ENCODE results near the gene HMCES.
"Not testable (repeated sequence)": the region's sequence is repeated elsewhere in the genome, so short reads cannot be mapped to it uniquely, and the experiment has no call there.

The HMCES gene

DNA sequence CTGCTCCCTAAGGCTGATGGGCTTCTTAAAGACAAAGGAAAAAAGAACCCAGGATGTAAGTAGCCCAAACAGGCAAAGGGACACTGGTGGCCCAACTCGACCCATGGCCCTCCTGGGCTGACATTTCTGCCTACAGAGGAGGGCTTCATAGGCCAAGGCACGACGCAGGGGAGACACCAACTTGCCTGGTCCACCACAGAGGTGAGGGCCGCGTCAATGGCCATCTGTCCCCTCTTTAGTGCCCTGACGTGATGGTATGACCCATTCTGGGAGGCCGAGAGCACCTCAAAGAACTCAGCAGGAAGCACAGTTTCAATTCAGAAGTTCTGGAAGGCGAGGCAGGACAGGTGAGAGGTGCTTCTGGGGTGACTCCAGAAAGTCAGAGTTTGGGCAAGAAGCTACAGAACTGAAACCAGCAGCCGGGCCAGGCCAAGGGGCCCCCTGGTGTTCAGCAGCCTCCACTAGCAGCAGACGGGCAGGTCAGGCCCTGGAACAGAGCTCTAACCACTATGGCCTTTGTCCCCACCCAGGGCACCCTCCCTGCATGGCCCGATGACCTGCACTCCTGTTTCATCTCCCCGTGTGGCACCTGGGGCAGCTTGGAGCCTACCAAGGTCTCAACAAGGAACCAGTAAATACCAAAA lies 45.1 kb downstream of the HMCES start:
- DNase-seq, result no peak

DNA sequence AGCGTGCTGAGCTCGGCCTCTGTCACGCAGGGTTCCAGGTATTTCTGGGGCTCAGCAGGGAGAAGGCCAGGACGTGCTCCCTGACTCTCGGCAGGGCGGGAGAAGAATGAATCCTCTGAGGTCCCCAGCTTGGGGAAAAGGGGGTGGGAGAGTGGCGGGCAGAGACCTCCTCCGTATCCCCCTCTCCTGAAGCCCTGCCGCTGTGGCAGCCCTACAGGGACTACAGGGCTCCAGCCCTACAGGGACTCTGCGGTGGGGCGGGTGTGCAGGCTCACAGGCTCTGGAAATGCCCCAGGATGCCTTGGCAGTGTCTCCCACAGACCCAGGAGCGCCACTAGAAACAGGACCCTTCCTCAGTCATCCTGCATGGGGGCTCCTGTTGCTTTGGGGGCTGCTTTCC lies 46.2 kb downstream of the HMCES start:
- DNase-seq, result no peak

DNA sequence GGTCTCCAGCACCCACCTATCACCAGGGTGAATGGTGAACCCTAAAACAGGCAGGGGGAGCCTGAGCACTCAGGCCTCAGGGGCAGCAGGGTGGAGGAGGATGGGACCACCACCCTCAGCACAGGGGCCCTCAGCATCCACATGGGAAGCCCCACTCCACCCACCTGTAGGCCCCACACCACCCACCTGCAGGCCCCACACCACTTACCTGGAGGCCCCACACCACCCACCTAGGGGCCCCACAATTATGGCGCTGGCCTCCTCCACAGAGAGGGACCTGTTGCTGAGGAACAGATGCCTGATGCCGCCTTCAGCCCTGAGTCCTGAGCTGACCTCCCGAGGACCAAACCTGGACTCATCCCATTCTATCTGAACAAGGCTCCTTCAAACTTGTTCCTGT lies 46.7 kb downstream of the HMCES start:
- DNase-seq, result no peak

GRCh38 chr3:129326138-129326537 lies 47.5 kb downstream of the HMCES start:
- no peak for DNase-seq

- no peak for DNase-seq
Measured at GRCh38 chr3:129326595-129326994, 47.9 kb downstream of the HMCES start.

DNA sequence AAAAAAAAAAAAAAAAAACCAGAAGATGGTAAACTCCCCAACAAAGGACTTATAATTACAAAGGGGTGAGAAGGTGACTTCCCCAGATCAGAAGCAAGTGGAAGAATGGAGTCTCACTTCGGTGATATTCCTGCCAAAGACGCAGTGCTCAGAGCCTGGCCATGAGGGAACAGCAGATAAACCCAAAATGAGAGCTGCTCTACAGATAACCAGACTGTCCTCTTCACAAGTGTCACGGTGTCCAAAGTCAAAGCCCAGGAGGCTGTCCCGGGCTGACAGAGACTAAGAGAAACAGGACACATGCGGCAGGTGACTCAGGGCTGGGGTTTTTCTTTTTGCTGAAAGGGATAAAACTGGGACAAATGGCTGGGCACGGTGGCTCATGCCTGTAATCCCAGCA lies 48.8 kb downstream of the HMCES start:
- no peak for DNase-seq

- DNase-seq, result no peak
Measured at GRCh38 chr3:129329858-129330257, 51.2 kb downstream of the HMCES start.

DNA sequence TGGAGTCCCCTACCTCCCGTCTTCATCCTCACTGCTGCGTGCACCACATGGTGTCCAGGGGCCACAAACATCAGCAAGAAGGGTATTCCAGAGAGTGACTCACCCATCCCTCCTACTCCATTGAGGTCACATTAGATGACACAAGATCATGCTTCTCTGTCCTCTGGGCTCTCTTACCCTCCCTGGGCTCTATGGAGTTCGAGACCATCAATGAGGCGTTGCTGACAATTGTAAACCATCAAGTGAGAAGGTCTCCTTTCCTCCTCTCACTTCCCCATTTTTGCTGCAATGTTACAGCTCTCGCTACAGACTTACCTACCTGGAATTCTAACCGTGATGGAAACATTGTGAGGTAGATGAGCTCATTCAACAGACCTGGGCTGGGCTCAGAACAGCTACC lies 51.7 kb downstream of the HMCES start:
- no peak for DNase-seq

GRCh38 chr3:129333891-129334290 lies 55.2 kb downstream of the HMCES start:
- no peak for DNase-seq

DNA sequence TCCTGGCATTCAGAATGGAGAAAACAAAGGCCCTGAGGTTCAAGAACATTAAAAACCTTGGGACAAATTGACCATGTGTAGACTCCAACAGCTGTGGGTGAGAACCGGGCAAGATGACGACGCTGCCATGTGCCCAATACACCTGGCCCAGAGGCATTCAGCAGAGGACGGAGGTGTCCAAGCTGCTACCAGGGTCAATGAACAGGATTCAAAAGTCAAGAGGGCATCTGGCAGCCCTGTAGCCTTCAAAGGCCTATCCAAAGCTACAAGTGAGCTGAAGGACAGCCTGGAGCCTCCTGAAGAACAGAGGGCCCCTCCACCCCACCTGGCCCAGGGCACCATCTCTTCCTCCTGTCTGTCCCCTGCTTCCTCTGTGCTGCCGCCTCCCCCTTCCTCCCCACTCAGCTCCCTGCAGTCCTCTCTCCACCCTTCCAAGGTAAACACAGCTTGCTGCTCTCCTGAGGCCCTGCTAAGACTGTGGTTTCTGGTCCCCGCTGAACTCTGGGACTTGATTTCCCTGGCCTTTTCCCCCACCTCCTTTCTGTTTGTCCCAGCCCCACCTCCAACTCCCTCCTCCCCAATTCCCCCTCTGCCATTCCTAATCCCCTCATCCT lies 57.5 kb downstream of the HMCES start:
- peak; percentile 21 for DNase-seq

DNA sequence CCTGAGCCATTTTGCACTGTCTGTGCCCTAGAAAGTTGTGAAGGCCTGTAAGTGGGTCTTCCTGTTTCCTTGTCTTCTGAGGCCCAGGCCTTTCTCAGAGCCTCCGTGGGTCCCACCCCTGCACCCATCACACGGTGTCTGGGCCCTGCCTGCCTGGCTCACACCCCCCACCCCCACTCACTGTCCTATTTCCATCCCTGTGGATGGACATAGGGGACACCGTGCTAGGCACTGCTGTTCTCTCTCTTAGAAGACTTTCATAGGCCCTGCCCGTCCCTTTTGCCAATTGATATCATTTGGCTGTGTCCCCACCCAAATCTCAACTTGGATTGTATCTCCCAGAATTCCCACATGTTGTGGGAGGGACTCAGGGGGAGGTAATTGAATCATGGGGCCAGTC lies 59.0 kb downstream of the HMCES start:
- DNase-seq, result not testable (repeated sequence)

DNA sequence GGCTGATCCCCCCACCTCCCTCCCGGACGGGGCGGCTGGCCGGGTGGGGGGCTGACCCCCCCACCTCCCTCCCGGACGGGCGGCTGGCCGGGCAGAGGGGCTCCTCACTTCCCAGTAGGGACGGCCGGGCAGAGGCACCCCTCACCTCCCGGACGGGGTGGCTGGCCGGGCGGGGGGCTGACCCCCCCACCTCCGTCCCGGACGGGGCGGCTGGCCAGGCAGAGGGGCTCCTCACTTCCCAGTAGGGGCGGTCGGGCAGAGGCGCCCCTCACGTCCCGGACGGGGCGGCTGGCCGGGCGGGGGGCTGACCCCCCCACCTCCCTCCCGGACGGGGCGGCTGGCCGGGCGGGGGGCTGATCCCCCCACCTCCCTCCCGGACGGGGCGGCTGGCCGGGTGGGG lies 60.5 kb downstream of the HMCES start:
- DNase-seq, result not testable (repeated sequence)

DNA sequence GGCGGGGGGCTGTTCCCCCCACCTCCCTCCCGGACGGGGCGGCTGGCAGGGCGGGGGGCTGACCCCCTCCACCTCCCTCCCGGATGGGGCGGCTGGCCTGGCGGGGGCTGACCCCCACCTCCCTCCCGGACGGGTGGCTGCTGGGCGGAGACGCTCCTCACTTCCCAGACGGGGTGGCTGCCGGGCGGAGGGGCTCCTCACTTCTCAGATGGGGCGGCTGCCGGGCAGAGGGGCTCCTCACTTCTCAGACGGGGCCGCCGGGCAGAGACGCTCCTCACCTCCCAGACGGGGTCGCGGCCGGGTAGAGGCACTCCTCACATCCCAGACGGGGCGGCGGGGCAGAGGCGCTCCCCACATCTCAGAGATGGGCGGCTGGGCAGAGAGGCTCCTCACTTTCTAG lies 61.2 kb downstream of the HMCES start:
- not testable (repeated sequence) for DNase-seq

- no peak for DNase-seq
Measured at GRCh38 chr3:129341331-129342141, 62.9 kb downstream of the HMCES start.

DNA sequence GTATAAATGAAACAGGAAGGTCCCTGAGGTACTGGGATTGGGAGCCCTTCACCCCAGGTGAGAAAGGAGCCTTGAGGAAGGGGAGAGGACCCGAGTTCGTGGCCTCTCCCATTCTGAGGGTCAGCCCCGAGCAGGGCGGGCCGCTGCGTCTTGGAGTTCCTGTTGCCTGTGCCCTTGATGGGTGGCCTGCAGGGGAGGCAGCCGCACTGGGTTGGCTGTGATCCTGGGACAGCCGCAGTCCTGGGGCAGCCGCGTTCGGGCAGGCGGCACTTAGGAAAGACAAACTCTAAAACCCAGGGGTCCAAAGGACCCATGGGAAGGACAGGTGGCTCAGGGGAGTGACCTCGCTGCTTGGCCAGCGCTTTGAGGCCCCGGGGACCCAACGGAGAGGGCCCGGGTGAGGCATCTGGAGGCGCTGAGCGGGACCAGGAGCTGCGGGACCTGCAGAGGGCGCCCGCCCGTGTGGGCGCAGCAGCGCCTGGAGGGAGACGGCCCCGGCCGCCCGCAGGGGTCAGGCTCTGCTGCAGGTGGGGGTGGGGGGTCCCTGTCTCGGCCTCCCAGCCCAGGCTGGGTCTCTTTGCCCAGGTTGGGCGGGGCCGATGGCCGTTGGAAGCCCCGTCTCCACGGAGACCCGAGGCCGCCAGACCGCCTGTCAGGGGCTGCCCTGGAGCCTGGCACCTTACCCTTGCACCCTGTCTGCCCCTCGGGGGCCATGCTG lies 65.1 kb downstream of the HMCES start:
- no peak for DNase-seq

DNA sequence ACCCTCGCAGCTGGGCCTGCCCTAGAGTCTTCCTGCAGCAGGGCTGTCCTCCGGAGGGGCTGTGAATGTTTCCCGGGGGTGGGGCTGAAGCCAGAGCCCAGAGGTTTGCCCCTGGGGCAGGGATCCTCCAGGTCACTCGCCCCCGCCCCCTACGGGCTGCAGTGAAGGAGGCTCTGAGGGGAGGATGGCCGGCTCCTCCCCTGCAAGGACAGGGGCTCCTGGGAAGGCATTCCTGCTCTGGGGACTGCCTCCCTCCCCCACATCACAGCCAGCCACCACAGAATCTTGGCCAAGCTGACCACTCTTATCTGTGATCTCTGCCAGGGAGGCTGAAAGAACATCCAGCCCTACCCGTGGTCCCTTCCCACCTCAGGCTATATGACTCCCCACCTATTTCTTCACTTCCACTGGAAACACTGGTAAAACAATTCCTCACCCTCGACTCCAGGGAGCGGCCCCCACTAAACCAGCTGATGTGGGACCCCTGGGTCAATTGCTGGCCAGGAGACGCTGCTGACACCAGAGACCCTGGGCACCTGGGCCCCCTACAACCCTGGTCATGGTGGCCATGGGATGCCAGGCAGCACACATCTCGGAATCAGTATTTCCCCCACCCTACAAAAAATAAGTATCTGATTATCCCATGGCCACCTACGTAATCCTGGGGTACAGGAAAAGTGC lies 66.0 kb downstream of the HMCES start:
- no peak for DNase-seq

DNA sequence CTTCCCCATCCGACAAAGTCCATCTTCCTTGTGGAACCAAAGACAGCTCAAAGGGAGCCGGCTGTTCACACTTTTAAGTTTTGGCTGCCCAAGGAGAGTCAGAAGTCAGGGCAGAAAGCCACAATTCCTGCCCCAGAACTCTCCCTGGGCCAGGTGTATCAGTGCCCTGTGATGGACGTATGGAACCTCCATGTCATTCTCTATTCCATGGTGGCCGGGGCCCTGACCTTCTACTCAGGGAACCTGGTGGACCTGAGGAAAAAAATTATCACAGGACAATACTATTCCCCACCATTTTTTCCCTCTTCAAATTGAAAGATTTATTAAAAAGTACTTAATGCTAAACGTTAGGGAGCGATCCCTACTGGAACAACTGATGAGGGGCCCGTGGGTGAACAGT lies 66.6 kb downstream of the HMCES start:
- no peak for DNase-seq

DNA sequence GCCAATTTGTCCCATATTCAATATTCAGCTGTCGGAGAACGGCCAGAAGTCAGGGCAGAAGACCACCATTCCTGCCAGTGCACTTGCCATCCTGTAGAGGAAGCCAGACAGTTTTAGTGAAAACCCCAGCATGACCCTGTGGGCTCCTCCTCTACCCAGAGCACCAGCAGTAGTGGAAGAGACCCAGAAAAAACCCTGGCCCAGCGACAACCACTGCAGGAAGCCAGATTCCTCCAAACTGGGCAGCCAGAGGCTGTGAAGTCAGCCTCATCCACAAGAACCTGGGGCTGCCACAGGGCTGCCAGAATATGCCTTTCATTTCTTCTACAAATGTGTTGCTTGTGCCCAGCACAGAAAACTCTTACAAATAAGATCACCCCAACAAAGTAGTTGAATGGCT lies 67.3 kb downstream of the HMCES start:
- DNase-seq, result no peak

DNA sequence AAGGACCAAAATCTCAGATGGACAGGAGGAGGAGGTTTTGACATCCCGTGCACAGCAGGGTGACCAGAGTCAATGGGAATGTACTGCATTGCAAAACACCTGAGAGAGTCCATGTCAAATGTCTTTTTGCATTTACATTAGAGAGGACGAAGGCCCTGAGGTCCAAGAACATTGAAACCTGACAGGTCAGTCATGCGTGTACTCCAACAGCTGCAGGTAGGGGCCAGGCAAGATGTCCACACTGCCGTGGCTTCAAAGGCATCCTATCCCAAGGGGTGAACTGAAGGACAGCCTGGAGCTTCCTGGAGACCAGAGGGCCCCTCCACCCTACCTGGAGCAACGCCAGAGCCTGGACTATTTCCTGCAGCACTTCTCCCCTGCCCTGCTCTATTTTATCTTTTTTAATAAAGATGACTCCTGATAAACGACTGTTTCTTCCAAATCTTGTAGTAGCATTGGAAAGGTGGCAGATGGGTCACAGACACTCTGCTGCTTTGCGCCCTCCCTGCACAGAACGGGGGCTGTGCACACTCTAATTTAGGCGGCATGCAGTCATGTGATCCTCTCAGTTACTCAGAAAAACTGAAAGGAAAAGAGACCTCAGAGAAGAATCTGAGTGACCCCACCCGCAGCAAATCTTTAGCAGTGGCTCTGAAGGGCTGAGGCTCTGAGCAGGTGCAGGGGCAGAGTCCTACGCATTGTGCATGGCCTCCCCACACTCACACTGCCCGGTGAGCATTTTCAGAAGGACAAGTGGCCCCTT lies 68.2 kb downstream of the HMCES start:
- no peak for DNase-seq

GRCh38 chr3:129347458-129347845 lies 68.8 kb downstream of the HMCES start:
- DNase-seq, result no peak

- DNase-seq, result no peak
Measured at GRCh38 chr3:129348734-129349133, 70.1 kb downstream of the HMCES start.

GRCh38 chr3:129349169-129349568 lies 70.5 kb downstream of the HMCES start:
- DNase-seq, result not testable (repeated sequence)

Measured in NCI-H1092 treated with DMSO at 0.1 percent for 48 hours (cell line).